H1 (cell line): ENCODE measurements around the gene FOLR1. TPM values are rescaled to one million over a fixed set of nuclear protein-coding genes. Genes with fewer than 3 reads are reported as not detected.

Experiments
- CTCF ChIA-PET: fragments of 300-600 bp; sonication (Branson Sonifier 250); formaldehyde crosslinking; loops from one replicate; lab custom pipeline; 2021; ENCODE audit not compliant: partially characterized antibody; lab: Charles Lee
- POLR2A ChIA-PET: fragments of 300-600 bp; sonication (Branson Sonifier 250); formaldehyde crosslinking; loops from one replicate; lab custom pipeline; 2021; ENCODE audit warnings: inconsistent platforms; ENCODE audit not compliant: partially characterized antibody; lab: Charles Lee
- DNase-seq, 2 experiments: peaks; one replicate each; pipeline versions ENCODE4 v3.0.0 to v3.0.0-alpha.2; 2010 to 2022; ENCODE audit warnings: low spot score in 2 of 2, low read depth in 1 of 2, mixed read lengths in 1 of 2
- FAIRE-seq: peaks from 2 replicates; lab custom pipeline; 2011; peaks lifted over from hg19 to GRCh38; lab: Jason Lieb, UNC
- H2AFZ ChIP-seq: 2 replicates; pipeline ENCODE4 v1.8.1; 2012; ENCODE audit warnings: low read length, inconsistent platforms
- H2AK5ac ChIP-seq: 2 replicates; pipeline ENCODE4 v1.6.1; 2013; ENCODE audit warnings: low read depth, low read length
- H2BK120ac ChIP-seq: replicated peaks from 2 replicates; pipeline ENCODE3; 2013; ENCODE audit warnings: low read depth, low read length, inconsistent platforms
- H2BK12ac ChIP-seq: 2 replicates; pipeline ENCODE4 v1.6.1; 2013; ENCODE audit warnings: low read depth, low read length
- H2BK15ac ChIP-seq: 2 replicates; pipeline ENCODE4 v1.6.1; 2013; ENCODE audit warnings: low read length
- H2BK20ac ChIP-seq: 2 replicates; pipeline ENCODE4 v1.6.1; 2013; ENCODE audit warnings: low read length
- H2BK5ac ChIP-seq: 2 replicates; pipeline ENCODE4 v1.6.1; 2013; ENCODE audit warnings: low read depth, low read length
- H3K14ac ChIP-seq: 2 replicates; pipeline ENCODE4 v1.6.1; 2013; ENCODE audit warnings: inconsistent platforms; ENCODE audit not compliant: insufficient read length
- H3K18ac ChIP-seq: 2 replicates; pipeline ENCODE4 v1.6.1; 2013; ENCODE audit warnings: low read length; ENCODE audit errors: extremely low read depth
- H3K23ac ChIP-seq: 2 replicates; pipeline ENCODE4 v1.6.1; 2013; ENCODE audit warnings: inconsistent platforms; ENCODE audit not compliant: insufficient read length
- H3K23me2 ChIP-seq: 2 replicates; pipeline ENCODE4 v1.6.1; 2013; ENCODE audit warnings: low read depth, low read length
- H3K27ac ChIP-seq: 2 replicates; pipeline ENCODE4 v1.6.1; 2011; ENCODE audit warnings: low read depth, low read length, inconsistent platforms
- H3K27me3 ChIP-seq, 4 experiments: replicated peaks in 1 of 4; 1 replicate in 1 of 4; 2 replicates in 3 of 4; pipeline versions ENCODE4 v1.6.1 to v1.8.1; 2011 to 2013; ENCODE audit warnings: low read length in 3 of 4, mild to moderate bottlenecking in 3 of 4, inconsistent platforms in 2 of 4, mixed read lengths in 2 of 4, moderate library complexity in 1 of 4; ENCODE audit not compliant: control insufficient read depth in 3 of 4, insufficient read depth in 3 of 4; ENCODE audit errors: extremely low read depth in 1 of 4
- H3K36me3 ChIP-seq, 4 experiments: 2 replicates each; pipeline versions ENCODE4 v1.6.1 to v1.8.1; 2011 to 2013; ENCODE audit warnings: mild to moderate bottlenecking in 4 of 4, low read length in 3 of 4, moderate library complexity in 2 of 4, control low read depth in 1 of 4, inconsistent platforms in 1 of 4; ENCODE audit not compliant: insufficient read depth in 4 of 4, control insufficient read depth in 2 of 4
- H3K4ac ChIP-seq: replicated peaks from 2 replicates; pipeline ENCODE3; 2013; ENCODE audit warnings: low read length, low read depth, mixed read lengths, inconsistent platforms; ENCODE audit not compliant: insufficient read length
- H3K4me1 ChIP-seq, 4 experiments: replicated peaks in 1 of 4; 1 replicate in 1 of 4; 2 replicates in 3 of 4; pipeline versions ENCODE4 v1.6.1 to v1.8.1; 2011 to 2013; ENCODE audit warnings: low read length in 3 of 4, inconsistent platforms in 2 of 4, mixed read lengths in 1 of 4; ENCODE audit not compliant: insufficient read depth in 4 of 4, control insufficient read depth in 3 of 4
- H3K4me2 ChIP-seq, 2 experiments: 2 replicates each; pipeline versions ENCODE4 v1.6.1 to v1.8.1; 2011 to 2013; ENCODE audit warnings: low read depth in 2 of 2, low read length in 2 of 2, control low read depth in 1 of 2, inconsistent platforms in 1 of 2, mild to moderate bottlenecking in 1 of 2; ENCODE audit not compliant: insufficient read depth in 1 of 2
- H3K4me3 ChIP-seq, 4 experiments: fragments of 200-600, 300-600 bp in 1 of 4; sonication (generic), shearing (Covaris generic), sonication (Bioruptor Twin) in 1 of 4; 2 replicates each; pipeline versions ENCODE4 v1.5.1 to v1.8.1; 2011 to 2016; ENCODE audit warnings: low read length in 4 of 4, low read depth in 3 of 4, control low read depth in 2 of 4, inconsistent platforms in 2 of 4, mild to moderate bottlenecking in 2 of 4, mixed read lengths in 1 of 4, moderate library complexity in 1 of 4; ENCODE audit not compliant: insufficient read depth in 2 of 4; ENCODE audit errors: extremely low read depth in 1 of 4
- H3K56ac ChIP-seq: replicated peaks from 2 replicates; pipeline ENCODE3; 2013; ENCODE audit warnings: low read depth, mild to moderate bottlenecking, mixed read lengths, low read length, inconsistent platforms; ENCODE audit not compliant: insufficient read length
- H3K79me1 ChIP-seq: 2 replicates; pipeline ENCODE4 v1.6.1; 2013; ENCODE audit warnings: low read depth, low read length, control low read depth
- H3K79me2 ChIP-seq, 2 experiments: 2 replicates each; pipeline versions ENCODE4 v1.6.1 to v1.8.1; 2012 to 2013; ENCODE audit warnings: low read length in 2 of 2, mild to moderate bottlenecking in 2 of 2, inconsistent platforms in 1 of 2; ENCODE audit not compliant: insufficient read depth in 2 of 2, control insufficient read depth in 1 of 2
- H3K9ac ChIP-seq, 4 experiments: replicated peaks in 1 of 4; 1 replicate in 1 of 4; 2 replicates in 3 of 4; pipeline versions ENCODE4 v1.6.1 to v1.8.1; 2011 to 2013; ENCODE audit warnings: low read depth in 3 of 4, low read length in 3 of 4, control low read depth in 2 of 4, mild to moderate bottlenecking in 2 of 4, moderate library complexity in 2 of 4, inconsistent platforms in 1 of 4; ENCODE audit errors: extremely low read depth in 1 of 4
- H3K9me3 ChIP-seq, 2 experiments: 2 replicates each; pipeline versions ENCODE4 v1.6.1 to v1.8.1; 2012 to 2013; ENCODE audit warnings: mild to moderate bottlenecking in 2 of 2, moderate library complexity in 2 of 2, control low read depth in 1 of 2, inconsistent platforms in 1 of 2, low read depth in 1 of 2, low read length in 1 of 2, mixed read lengths in 1 of 2; ENCODE audit not compliant: insufficient read depth in 2 of 2
- H4K20me1 ChIP-seq, 2 experiments: replicated peaks in 1 of 2; 2 replicates each; pipeline versions ENCODE3 to v1.8.1; 2011 to 2013; ENCODE audit warnings: inconsistent platforms in 2 of 2, low read length in 2 of 2, mild to moderate bottlenecking in 1 of 2; ENCODE audit not compliant: insufficient read depth in 2 of 2, control insufficient read depth in 1 of 2
- H4K5ac ChIP-seq: 2 replicates; pipeline ENCODE4 v1.6.1; 2013; ENCODE audit warnings: low read length, low read depth, mixed read lengths, inconsistent platforms; ENCODE audit not compliant: insufficient read length
- H4K8ac ChIP-seq: 2 replicates; pipeline ENCODE4 v1.8.0; 2013; ENCODE audit warnings: mild to moderate bottlenecking, moderate library complexity, low read length, inconsistent platforms; ENCODE audit not compliant: insufficient read depth; ENCODE audit errors: extremely low read depth
- H4K91ac ChIP-seq: replicated peaks from 2 replicates; pipeline ENCODE3; 2013; ENCODE audit warnings: low read length, mixed read lengths, inconsistent platforms; ENCODE audit not compliant: insufficient read length
- CTCF ChIP-seq, 3 experiments: IDR thresholded peaks; 1 replicate in 2 of 3; 2 replicates in 1 of 3; pipeline versions ENCODE4 v1.5.1 to v1.6.1; 2011; ENCODE audit warnings: low read length in 3 of 3, mild to moderate bottlenecking in 3 of 3, inconsistent platforms in 2 of 3, low read depth in 1 of 3, moderate library complexity in 1 of 3; ENCODE audit not compliant: insufficient read depth in 1 of 3; ENCODE audit errors: control extremely low read depth in 1 of 3
- EP300 ChIP-seq, 2 experiments: IDR thresholded peaks; 1 replicate in 1 of 2; 2 replicates in 1 of 2; pipeline ENCODE4 v1.6.1; 2011 to 2012; ENCODE audit warnings: low read depth in 2 of 2, low read length in 2 of 2, mild to moderate bottlenecking in 2 of 2, borderline replicate concordance in 1 of 2, inconsistent platforms in 1 of 2, moderate library complexity in 1 of 2
- HDAC2 ChIP-seq, 2 experiments: fragments of 300-600 bp in 1 of 2; sonication (generic) in 1 of 2; IDR thresholded peaks; 2 replicates each; pipeline ENCODE4 v1.6.1; 2011 to 2012; ENCODE audit warnings: low read depth in 2 of 2, low read length in 2 of 2, mild to moderate bottlenecking in 2 of 2, moderate library complexity in 2 of 2, borderline replicate concordance in 1 of 2, inconsistent platforms in 1 of 2
- RBBP5 ChIP-seq: IDR thresholded peaks from 2 replicates; pipeline ENCODE4 v1.7.1; 2012; ENCODE audit warnings: low read depth, mild to moderate bottlenecking, inconsistent platforms, low read length, moderate library complexity, borderline replicate concordance
- SIRT6 ChIP-seq: IDR thresholded peaks from one replicate; pipeline ENCODE4 v1.7.1; 2012; ENCODE audit warnings: low read length, inconsistent platforms
- TAF1 ChIP-seq: IDR thresholded peaks from 2 replicates; pipeline ENCODE4 v1.6.1; 2011; ENCODE audit warnings: mild to moderate bottlenecking, low read depth, low read length
- WGBS, 2 experiments: shearing (Covaris generic) in 1 of 2; methylation state at CpG; one replicate each; pipeline versions ENCODE4 v1.1.6 to v1.1.7; 2013 to 2015; ENCODE audit warnings: low lambda C conversion rate in 2 of 2, mixed read lengths in 2 of 2, inconsistent platforms in 1 of 2, low coverage in 1 of 2, missing lambda C conversion rate in 1 of 2; ENCODE audit not compliant: insufficient replicate concordance in 2 of 2, insufficient coverage in 1 of 2, insufficient read length in 1 of 2; ENCODE audit errors: extremely low coverage in 1 of 2, missing lambda C conversion rate in 1 of 2; 5-methylcytosine and 5-hydroxymethylcytosine counted together
- polyA plus RNA-seq, 7 experiments: library from polyadenylated mRNA; depleted of rRNA in 3 of 7; stranded (reverse) in 5 of 7; unstranded in 2 of 7; fragments of >200 nt in 5 of 7; fragments of 200-250 nt in 2 of 7; gene quantifications; 1 replicate in 5 of 7; 2 replicates in 1 of 7; 4 replicates in 1 of 7; pipeline versions ENCODE4 v1.2.1 to v1.2.3, GENCODE V29; 2011 to 2013; ENCODE audit warnings: missing spikeins in 2 of 7, mixed read lengths in 2 of 7
- total RNA-seq: library from RNA; stranded (reverse); fragmentation: NEBNext Ultra II Directional; extraction: Animal tissue kit (Norgen Biotek cat#: 25700); gene quantifications from 2 replicates; pipeline ENCODE4 v1.2.1, GENCODE V29; 2021

The FOLR1 gene
- total and polyA plus RNA-seq, 2 of the 8 experiments (the other 6 are each of a cell fraction or from before 2014, with no cell fraction given), result 1.3 TPM; not detected in 1

GRCh38 chr11:72222907-72223614 is 31.1 kb downstream of the FOLR1 start:
- no peak overlapping the region for H2BK12ac ChIP-seq
- peaks cover 4 to 12% of the 10 kb centered on the region in 2 experiments for H4K20me1 ChIP-seq
- H3K14ac ChIP-seq, result no peak overlapping the region
- H3K4ac ChIP-seq, result no peak overlapping the region
- H3K79me1 ChIP-seq, result peaks cover 6% of the 10 kb centered on the region
- FAIRE-seq (no peak), DNase-seq (peak; percentile 84 to 92)
- H2BK120ac ChIP-seq, result no peak overlapping the region
- H3K4me1 ChIP-seq, result peaks cover 10 to 11% (median 11%) of the 10 kb centered on the region in 4 experiments; a peak in 6 of 7 replicates
- peak overlapping the region; percentile 61; the same call in 1 of the 2 replicates for H2BK5ac ChIP-seq
- no peak overlapping the region for H3K23ac ChIP-seq
- POLR2A ChIA-PET, result interaction anchor here (0.6 to 9.9 kb wide), 17 partner anchors 9 to 1015 kb away, joined by 3 to 160 read pairs (median 3); partner anchors contain the start of genes ANAPC15 and PHOX2A
- peaks cover 15% of the 10 kb centered on the region for H3K23me2 ChIP-seq
- H3K18ac ChIP-seq, result peak overlapping the region; percentile 32; the same call in 1 of the 2 replicates
- 0 out of 2 replicates have a peak overlapping the region, but pooled peaks have one; percentile 13 for H2AFZ ChIP-seq
- H2BK20ac ChIP-seq, result 0 out of 2 replicates have a peak overlapping the region, but pooled peaks have one; percentile 80
- no peak overlapping the region for H3K56ac ChIP-seq
- H3K27me3 ChIP-seq, result no peaks in the 10 kb centered on the region; a peak in 2 of 7 replicates
- peak overlapping the region; percentile 84 to 95 for H3K4me2 ChIP-seq
- H3K36me3 ChIP-seq, result no peaks in the 10 kb centered on the region
- H4K8ac ChIP-seq, result peak overlapping the region; percentile 51; the same call in 1 of the 2 replicates
- peaks cover 0 to 11% of the 10 kb centered on the region in 2 experiments; a peak in 2 of 4 replicates for H3K79me2 ChIP-seq
- H4K5ac ChIP-seq, result no peak overlapping the region
- H3K4me3 ChIP-seq, result peak overlapping the region; percentile 67 to 89 (median 76)
- no peak overlapping the region for H2AK5ac ChIP-seq
- no peak overlapping the region; a peak in 1 of 7 replicates for H3K9ac ChIP-seq
- no peak overlapping the region for H3K27ac ChIP-seq
- no peaks in the 10 kb centered on the region for H3K9me3 ChIP-seq
- WGBS, 2 experiments, result 5% methylated on average over 28 of the region's 47 CpGs; no CpG with 5 or more reads in 1 of the 2 experiments
- H4K91ac ChIP-seq, result no peak overlapping the region
- H2BK15ac ChIP-seq, result no peak overlapping the region
- CTCF ChIA-PET, result interaction anchor here (0.9 to 8.3 kb wide), 7 partner anchors 13 to 191 kb away, joined by 3 to 72 read pairs (median 4); no protein-coding TSS in a partner anchor
- TF ChIP-seq HDAC2 (IDR thresholded peaks at IDR 0.05; ENCODE audit: borderline replicate concordance in 1 of 2, low read depth in 2 of 2, low read length in 2 of 2), result peak; percentile 35 to 62; a peak in 1 of 4 replicates
- TF ChIP-seq EP300 (IDR thresholded peaks at IDR 0.05; ENCODE audit: borderline replicate concordance in 1 of 2, low read depth in 2 of 2, low read length in 2 of 2), result peak in 1 of 2 experiments; percentile 42; a peak in 1 of 3 replicates
- TF ChIP-seq CTCF (IDR thresholded peaks at IDR 0.05; ENCODE audit: control extremely low read depth in 1 of 3, insufficient read depth in 1 of 3, low read depth in 1 of 3, low read length in 3 of 3), result 0 out of 4 replicates have a peak, but pooled peaks of 1 of the 3 experiments have one; percentile 1
- no peak for TF ChIP-seq SIRT6
- no peak for TF ChIP-seq TAF1
- peak; percentile 57; the same call in 1 of the 2 replicates for TF ChIP-seq RBBP5
